NCI-H526 (cell line): Measurements from ENCODE around the gene FN3K.
"Not testable (repeated sequence)": the region's sequence is repeated elsewhere in the genome, so short reads cannot be mapped to it uniquely, and the experiment has no call there.

Experiments
- DNase-seq, 2 experiments: peaks; one replicate each; lab custom pipeline; 2025; lab: John Stamatoyannopoulos, UW

The FN3K gene

GRCh38 chr17:82775001-82775823, 39.8 kb downstream of the FN3K start:
- peak; percentile 35 to 87 for DNase-seq

DNA sequence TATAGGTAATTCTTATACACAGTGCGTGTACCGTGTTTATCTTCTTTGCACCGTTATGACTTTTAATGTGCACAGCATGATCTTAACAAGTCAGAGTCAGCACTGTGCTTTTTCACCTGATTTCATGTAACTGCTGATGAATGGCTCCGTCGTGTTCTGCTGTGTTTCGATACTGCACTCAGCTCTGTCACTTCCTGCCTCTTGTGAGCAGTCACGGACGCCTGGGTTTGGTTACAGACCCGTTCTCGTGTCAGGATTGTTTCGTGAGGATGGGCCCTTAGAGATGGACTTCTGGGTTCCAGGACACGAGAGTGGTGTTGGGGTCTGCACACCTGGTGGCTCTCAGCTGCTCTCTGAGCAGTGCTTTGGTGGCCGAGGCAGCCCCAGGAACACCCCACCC, 41.0 kb downstream of the FN3K start:
- no peak for DNase-seq

GRCh38 chr17:82777778-82778375, 42.5 kb downstream of the FN3K start:
- peak in 1 of 2 experiments; percentile 44 for DNase-seq

- DNase-seq, result no peak
Measured at GRCh38 chr17:82779541-82779940, 44.1 kb downstream of the FN3K start.

GRCh38 chr17:82780195-82780594, 44.8 kb downstream of the FN3K start:
- no peak for DNase-seq

DNA sequence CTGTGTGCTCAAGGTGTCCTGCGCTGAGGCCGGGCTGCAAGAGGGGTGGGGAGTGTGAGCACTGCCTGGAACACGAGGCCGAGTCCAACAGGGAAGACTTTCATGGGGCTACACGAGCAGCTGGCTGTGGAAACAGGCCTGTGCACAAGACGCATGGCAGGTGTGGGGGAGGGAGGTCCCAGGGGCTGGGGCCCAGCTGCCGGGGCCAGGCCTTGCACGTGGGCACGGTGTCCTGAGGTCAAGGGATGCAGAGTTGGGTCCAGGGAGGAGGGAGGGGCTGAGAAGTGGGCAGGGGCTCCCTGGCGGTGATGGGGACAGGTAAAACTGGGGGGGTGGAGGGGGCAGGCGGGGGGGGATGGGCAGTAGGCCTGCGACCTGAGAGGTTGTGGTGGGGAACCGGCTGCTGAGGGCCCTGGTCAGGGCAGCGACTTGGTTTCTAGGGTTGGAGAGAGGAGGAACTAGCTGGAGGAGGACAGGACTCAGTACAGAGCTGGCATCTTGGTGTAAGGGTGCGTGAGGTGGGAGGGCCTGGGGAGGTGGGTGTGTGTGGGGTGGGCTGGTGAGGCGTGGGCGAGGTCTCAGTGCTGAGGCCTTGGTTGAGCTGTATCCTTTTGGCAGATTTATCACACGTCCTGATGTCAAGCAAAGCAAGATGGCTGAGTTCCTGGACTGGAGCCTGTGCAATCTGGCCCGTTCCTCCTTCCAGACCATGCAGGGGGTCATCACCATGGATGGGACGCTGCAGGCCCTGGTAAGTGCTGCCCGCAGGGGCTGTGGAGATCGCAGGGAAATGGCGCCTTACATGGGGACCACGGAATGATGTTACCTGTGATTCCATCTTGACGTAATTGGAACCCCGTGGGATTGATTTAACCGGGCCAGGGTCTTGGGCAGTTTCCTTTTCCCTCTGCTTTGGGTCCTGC, 45.8 kb downstream of the FN3K start:
- no peak for DNase-seq

GRCh38 chr17:82781894-82782274, 46.5 kb downstream of the FN3K start:
- peak; percentile 52 to 77 for DNase-seq

DNA sequence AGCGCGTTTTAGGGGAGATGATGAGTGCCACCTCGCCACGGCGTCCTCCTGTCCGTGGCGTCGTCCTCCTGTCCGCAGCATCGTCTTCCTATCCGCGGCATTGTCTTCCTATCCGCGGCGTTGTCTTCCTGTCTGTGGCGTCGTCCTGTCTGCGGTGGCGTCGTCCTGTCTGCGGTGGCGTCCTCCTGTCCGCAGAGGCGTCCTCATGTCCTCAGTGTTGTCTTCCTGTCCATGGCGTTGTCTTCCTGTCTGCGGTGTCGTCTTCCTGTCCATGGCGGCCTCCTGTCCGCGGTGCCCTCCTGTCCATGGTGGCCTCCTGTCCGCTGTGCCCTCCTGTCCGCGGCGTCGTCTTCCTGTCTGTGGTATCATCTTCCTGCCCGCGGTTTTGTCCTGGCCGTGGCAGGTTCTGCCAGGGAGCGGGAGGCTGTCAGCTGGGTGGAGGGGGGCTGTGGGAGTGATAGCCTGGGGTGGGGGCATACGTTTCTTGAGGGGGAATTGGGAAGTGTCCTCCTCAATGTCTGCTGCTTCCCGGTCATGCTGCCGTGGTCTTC, 47.3 kb downstream of the FN3K start:
- DNase-seq, result no peak

GRCh38 chr17:82783498-82783897, 48.1 kb downstream of the FN3K start:
- DNase-seq, result no peak

GRCh38 chr17:82785581-82785980, 50.2 kb downstream of the FN3K start:
- not testable (repeated sequence) for DNase-seq

DNA sequence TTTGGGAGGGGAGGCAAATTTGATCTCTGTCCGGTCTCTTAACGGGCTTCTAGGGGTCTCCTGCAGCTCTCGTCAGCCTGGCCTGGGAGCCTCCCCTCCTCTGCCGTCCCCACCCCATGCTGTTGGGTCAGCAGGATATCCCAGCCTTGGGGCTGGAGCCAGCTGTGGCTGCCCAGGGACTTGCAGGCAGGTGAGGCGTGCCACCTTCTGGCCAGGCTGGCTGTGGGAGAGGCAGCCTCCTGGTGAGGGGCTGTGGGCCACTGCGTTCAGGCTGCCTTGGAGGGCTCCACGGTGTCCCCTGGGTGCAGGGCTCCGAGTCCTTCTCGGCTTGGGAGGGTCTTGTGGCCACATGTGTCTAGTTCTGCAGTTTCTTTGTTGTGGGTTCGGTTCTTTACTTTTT, 51.0 kb downstream of the FN3K start:
- no peak for DNase-seq

GRCh38 chr17:82787081-82787848, 51.9 kb downstream of the FN3K start:
- DNase-seq, result no peak

DNA sequence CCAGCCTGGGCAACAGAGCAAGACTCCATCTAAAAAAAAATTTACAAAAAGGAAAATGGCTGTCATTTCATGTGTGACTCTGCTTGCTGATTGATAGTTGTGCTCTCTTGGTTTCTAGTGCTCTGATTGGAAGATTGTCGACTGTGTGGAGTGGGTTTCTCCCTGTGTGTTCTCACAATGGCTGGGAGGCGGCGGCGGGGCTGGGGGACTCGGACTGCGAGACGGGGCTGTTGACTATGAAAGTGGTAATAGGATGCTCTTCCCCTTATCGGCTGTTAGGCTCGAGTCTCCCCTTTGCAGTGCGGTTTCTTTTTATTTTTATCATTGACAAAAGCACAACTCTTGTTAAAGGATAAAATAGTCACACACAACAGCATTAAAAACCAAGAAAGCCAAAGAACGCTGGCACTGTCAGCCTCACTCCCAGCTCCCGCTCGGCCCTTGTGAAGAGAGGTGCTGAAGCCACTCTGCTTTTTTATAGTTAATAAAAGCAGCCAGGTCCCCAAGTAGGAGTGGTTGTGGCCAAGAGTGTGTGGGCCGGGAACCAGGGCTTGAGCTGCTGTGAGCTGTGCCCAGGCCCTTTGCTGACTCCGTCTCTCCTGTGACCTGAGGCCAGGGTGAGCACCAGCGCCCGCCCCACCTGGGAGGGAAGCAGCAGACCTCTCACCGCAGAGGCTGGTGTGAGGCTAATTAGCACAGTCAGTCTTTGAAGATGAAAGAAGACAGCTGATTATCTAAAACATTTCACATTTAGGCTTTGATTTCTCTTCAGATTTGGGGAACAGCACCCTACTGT, 53.0 kb downstream of the FN3K start:
- DNase-seq, result no peak

- no peak for DNase-seq
Measured at GRCh38 chr17:82789051-82789592, 53.7 kb downstream of the FN3K start.

- DNase-seq, result no peak
Measured at GRCh38 chr17:82789806-82790205, 54.4 kb downstream of the FN3K start.

GRCh38 chr17:82790391-82790790, 55.0 kb downstream of the FN3K start:
- DNase-seq, result no peak

- no peak for DNase-seq
Measured at GRCh38 chr17:82791532-82791931, 56.1 kb downstream of the FN3K start.

DNA sequence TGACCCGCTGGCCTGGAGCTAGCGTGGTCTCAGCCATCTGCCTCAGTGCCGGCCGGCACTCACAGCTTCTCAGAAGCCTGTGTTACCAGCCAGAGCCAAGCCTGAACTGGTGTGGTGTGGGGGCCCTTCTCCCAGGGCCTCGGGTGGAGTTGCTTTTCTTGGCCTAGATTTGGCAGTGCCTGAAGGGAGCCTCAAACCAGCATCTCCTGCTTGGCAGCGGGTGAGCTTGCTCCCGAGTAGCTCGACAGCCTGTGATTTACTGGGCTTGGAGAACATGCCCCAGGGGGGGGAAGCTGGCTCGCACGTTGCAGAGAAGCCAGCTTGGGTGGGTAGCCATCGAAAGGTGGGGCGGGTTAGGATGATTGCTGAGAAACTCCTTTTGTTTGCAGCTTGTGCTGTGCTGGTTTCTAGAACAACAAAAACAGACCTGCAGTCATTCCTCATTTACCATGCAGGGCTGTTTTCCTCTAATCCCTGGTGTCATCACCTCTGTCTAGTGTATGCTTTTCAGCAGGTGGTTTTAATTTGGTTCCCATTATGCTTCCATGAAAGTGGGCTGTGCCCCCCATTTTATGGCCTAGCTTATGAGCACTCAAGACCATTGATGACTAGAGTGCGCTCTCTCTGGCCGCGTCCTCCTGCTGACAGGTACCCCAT, 58.7 kb downstream of the FN3K start:
- no peak for DNase-seq

DNA sequence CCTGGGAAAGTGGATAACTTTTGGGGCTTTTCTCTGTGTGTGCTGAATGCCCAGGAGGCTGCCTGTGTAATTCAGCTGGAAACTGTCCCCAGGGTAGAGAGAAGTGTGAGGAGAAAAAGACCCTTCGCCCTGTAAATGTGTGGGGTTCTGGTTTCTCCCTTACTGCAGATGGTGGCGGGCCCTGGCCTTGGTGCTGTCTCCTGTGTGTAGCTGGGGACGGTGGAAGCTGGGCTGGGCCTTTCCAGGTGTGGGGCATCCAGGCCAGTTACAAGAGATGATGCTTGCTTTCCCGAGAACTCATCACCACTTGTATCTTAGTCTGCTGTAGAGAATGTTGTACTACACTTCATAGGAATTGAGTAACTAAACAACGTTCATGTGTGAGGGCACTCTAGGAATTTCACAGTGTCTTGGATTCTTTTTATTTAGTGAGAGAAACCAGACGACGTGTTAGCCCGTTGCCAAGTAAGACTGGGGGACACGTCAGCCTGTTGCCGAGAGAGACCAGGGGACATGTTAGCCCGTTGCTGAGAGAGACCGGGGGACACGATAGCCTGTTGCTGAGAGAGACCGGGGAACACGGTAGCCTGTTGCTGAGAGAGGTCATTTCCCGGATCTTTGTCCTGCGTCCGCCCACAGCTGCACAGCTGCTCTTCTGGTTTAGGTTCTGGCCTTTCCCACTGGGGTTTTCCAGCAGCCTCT, 59.5 kb downstream of the FN3K start:
- no peak for DNase-seq
